ENCODE data around the gene FUT7. TPM values are rescaled to one million over a fixed set of nuclear protein-coding genes. Genes with fewer than 3 reads are reported as not detected.

The FUT7 gene
- total RNA-seq, 1 experiment from 2014 or later: not detected

- Histone ChIP-seq H3K4me1 (ENCODE audit: insufficient read depth, low read length, poor library complexity, severe bottlenecking) (no peaks in the 10 kb centered on the region), H3K36me3 (ENCODE audit: insufficient read depth, low read length, poor library complexity, severe bottlenecking) (peaks cover 4% of the 10 kb centered on the region), H3K9me3 (ENCODE audit: low read depth, low read length, poor library complexity, severe bottlenecking) (no peaks in the 10 kb centered on the region), H3K27ac (ENCODE audit: low read depth, low read length, poor library complexity, severe bottlenecking) (no peak overlapping the region), H3K4me3 (ENCODE audit: low read depth, low read length, poor library complexity, severe bottlenecking) (no peak overlapping the region), H3K27me3 (replicated peaks; ENCODE audit: insufficient read depth, low read depth, low read length, poor library complexity) (no peaks in the 10 kb centered on the region)
- CTCF ChIA-PET: interaction anchor here (0.5 to 1.0 kb wide), 2 partner anchors 14 to 43 kb away, joined by 3 read pairs; no protein-coding TSS in a partner anchor
- POLR2A ChIA-PET (ENCODE audit: low non-redundant PET): no interaction called here
- DNase-seq (ENCODE audit: low spot score): no peak
- no peak for TF ChIP-seq EZH2 (IDR thresholded peaks at IDR 0.05; ENCODE audit: borderline replicate concordance, low read depth, low read length, poor library complexity, severe bottlenecking)
- TF ChIP-seq CTCF (conservative IDR thresholded peaks at IDR 0.05; ENCODE audit: low read depth, low read length): no peak
- no TSS peak for BruUV-seq (replicated peaks)
- intact Hi-C loops (cut with micrococcal nuclease; ENCODE audit: unreplicated experiment): no loop called here
Measured at GRCh38 chr9:137020771-137021567, 10.9 kb downstream of the FUT7 start.

- Histone ChIP-seq H3K4me3 (ENCODE audit: low read depth, low read length, poor library complexity, severe bottlenecking) (no peak overlapping the region), H3K27me3 (replicated peaks; ENCODE audit: insufficient read depth, low read depth, low read length, poor library complexity) (no peaks in the 10 kb centered on the region), H3K36me3 (ENCODE audit: insufficient read depth, low read length, poor library complexity, severe bottlenecking) (peaks cover 4% of the 10 kb centered on the region), H3K9me3 (ENCODE audit: low read depth, low read length, poor library complexity, severe bottlenecking) (no peaks in the 10 kb centered on the region), H3K4me1 (ENCODE audit: insufficient read depth, low read length, poor library complexity, severe bottlenecking) (no peaks in the 10 kb centered on the region), H3K27ac (ENCODE audit: low read depth, low read length, poor library complexity, severe bottlenecking) (no peak overlapping the region)
- no peak for DNase-seq (ENCODE audit: low spot score)
- ChIA-PET CTCF (interaction anchor here (1.0 kb wide), 1 partner anchor 15 kb away, joined by 3 read pairs; no protein-coding TSS in a partner anchor), POLR2A (ENCODE audit: low non-redundant PET) (interaction anchor here (0.6 kb wide), 1 partner anchor 124 kb away, joined by 3 read pairs; no protein-coding TSS in a partner anchor)
- intact Hi-C loops (cut with micrococcal nuclease; ENCODE audit: unreplicated experiment): no loop called here
- no peak for TF ChIP-seq EZH2 (IDR thresholded peaks at IDR 0.05; ENCODE audit: borderline replicate concordance, low read depth, low read length, poor library complexity, severe bottlenecking)
- TF ChIP-seq CTCF (conservative IDR thresholded peaks at IDR 0.05; ENCODE audit: low read depth, low read length): no peak
- BruUV-seq (replicated peaks): no TSS peak
Measured at GRCh38 chr9:137019891-137020683, 11.8 kb downstream of the FUT7 start.

- CTCF ChIA-PET: interaction anchor here (0.6 kb wide), 1 partner anchor 16 kb away, joined by 3 read pairs; no protein-coding TSS in a partner anchor
- intact Hi-C loops (cut with micrococcal nuclease; ENCODE audit: unreplicated experiment): no loop called here
- no peak overlapping the region for H3K27ac ChIP-seq (ENCODE audit: low read depth, low read length, poor library complexity, severe bottlenecking)
- no TSS peak for BruUV-seq (replicated peaks)
- peaks cover 4% of the 10 kb centered on the region for H3K36me3 ChIP-seq (ENCODE audit: insufficient read depth, low read length, poor library complexity, severe bottlenecking)
- H3K4me1 ChIP-seq (ENCODE audit: insufficient read depth, low read length, poor library complexity, severe bottlenecking): no peaks in the 10 kb centered on the region
- H3K4me3 ChIP-seq (ENCODE audit: low read depth, low read length, poor library complexity, severe bottlenecking): no peak overlapping the region
- no peak for DNase-seq (ENCODE audit: low spot score)
- H3K27me3 ChIP-seq (replicated peaks; ENCODE audit: insufficient read depth, low read depth, low read length, poor library complexity): no peaks in the 10 kb centered on the region
- no peaks in the 10 kb centered on the region for H3K9me3 ChIP-seq (ENCODE audit: low read depth, low read length, poor library complexity, severe bottlenecking)
- TF ChIP-seq CTCF (conservative IDR thresholded peaks at IDR 0.05; ENCODE audit: low read depth, low read length): no peak
- TF ChIP-seq EZH2 (IDR thresholded peaks at IDR 0.05; ENCODE audit: borderline replicate concordance, low read depth, low read length, poor library complexity, severe bottlenecking): no peak
- POLR2A ChIA-PET (ENCODE audit: low non-redundant PET): no interaction called here
Measured at GRCh38 chr9:137018761-137019559, 12.9 kb downstream of the FUT7 start.
